Measurements from ENCODE around the gene ADAMTS8.

DNA sequence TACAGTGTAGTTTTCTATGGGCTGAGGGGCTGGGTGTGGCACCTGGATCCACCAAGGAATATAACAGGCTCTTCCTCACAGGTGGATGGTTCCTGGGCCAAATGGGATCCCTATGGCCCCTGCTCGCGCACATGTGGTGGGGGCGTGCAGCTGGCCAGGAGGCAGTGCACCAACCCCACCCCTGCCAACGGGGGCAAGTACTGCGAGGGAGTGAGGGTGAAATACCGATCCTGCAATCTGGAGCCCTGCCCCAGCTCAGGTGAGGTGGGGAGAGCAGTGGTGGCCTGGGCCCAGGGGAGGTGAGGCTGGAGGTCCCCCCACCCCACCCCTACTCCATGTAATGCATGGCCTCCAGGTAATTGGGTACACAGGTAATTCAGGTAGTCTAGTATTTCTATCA is 40.8 kb upstream of the ADAMTS8 start:
- TF ChIP-seq, protein P1, sequence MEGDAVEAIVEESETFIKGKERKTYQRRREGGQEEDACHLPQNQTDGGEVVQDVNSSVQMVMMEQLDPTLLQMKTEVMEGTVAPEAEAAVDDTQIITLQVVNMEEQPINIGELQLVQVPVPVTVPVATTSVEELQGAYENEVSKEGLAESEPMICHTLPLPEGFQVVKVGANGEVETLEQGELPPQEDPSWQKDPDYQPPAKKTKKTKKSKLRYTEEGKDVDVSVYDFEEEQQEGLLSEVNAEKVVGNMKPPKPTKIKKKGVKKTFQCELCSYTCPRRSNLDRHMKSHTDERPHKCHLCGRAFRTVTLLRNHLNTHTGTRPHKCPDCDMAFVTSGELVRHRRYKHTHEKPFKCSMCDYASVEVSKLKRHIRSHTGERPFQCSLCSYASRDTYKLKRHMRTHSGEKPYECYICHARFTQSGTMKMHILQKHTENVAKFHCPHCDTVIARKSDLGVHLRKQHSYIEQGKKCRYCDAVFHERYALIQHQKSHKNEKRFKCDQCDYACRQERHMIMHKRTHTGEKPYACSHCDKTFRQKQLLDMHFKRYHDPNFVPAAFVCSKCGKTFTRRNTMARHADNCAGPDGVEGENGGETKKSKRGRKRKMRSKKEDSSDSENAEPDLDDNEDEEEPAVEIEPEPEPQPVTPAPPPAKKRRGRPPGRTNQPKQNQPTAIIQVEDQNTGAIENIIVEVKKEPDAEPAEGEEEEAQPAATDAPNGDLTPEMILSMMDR (IDR thresholded peaks at IDR 0.05; ENCODE audit: low read length) = no peak
- no peak for TF ChIP-seq EZH2 (optimal IDR thresholded peaks at IDR 0.05; ENCODE audit: low read depth, low read length)
- TF ChIP-seq EZH2phosphoT487 (IDR thresholded peaks at IDR 0.05; ENCODE audit: low read length) = no peak

Measured in MM.1S (cell line).